HFF-Myc (cell line): Measurements from ENCODE around the gene ZNF22.
A peak's percentile ranks its signal among the peaks of the same experiment; 100 is the strongest.

Experiments used
- DNase-seq: peaks from one replicate; pipeline ENCODE4 v3.0.0-alpha.2; 2011; ENCODE audit warnings: low read depth; ENCODE audit errors: extremely low read depth
- H3K4me3 ChIP-seq: replicated peaks from 2 replicates; pipeline ENCODE4 v1.5.1; 2011; ENCODE audit warnings: low read depth, mild to moderate bottlenecking, control low read depth, low read length
- TF ChIP-seq, protein P1 (sequence below): IDR thresholded peaks from 2 replicates; pipeline ENCODE4 v1.5.1; 2012; ENCODE audit warnings: mild to moderate bottlenecking, low read depth, low read length, control low read depth; ENCODE audit errors: missing control alignments

ZNF22 gene

DNA sequence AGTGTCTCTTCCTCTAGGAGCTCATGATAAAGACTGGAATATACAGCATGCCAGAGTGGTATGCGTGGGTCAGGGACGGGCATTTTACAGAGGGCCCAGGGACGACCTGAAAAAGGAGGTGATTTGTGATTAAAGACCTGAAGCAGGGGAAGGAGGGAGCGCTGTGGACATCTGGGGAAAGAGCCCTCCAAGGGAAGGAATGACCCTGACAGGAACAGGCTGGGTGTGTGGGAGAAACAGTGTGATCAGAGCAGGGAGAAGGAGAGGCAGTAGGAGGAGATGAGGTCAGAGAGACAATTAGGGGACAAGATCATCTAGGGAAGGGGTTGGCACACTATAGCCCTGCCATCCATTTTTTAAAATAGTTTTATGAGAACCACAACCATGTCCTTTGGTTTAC, 44.5 kb upstream of the ZNF22 start:
- TF ChIP-seq, protein P1, sequence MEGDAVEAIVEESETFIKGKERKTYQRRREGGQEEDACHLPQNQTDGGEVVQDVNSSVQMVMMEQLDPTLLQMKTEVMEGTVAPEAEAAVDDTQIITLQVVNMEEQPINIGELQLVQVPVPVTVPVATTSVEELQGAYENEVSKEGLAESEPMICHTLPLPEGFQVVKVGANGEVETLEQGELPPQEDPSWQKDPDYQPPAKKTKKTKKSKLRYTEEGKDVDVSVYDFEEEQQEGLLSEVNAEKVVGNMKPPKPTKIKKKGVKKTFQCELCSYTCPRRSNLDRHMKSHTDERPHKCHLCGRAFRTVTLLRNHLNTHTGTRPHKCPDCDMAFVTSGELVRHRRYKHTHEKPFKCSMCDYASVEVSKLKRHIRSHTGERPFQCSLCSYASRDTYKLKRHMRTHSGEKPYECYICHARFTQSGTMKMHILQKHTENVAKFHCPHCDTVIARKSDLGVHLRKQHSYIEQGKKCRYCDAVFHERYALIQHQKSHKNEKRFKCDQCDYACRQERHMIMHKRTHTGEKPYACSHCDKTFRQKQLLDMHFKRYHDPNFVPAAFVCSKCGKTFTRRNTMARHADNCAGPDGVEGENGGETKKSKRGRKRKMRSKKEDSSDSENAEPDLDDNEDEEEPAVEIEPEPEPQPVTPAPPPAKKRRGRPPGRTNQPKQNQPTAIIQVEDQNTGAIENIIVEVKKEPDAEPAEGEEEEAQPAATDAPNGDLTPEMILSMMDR = no peak
- no peak for DNase-seq

DNA sequence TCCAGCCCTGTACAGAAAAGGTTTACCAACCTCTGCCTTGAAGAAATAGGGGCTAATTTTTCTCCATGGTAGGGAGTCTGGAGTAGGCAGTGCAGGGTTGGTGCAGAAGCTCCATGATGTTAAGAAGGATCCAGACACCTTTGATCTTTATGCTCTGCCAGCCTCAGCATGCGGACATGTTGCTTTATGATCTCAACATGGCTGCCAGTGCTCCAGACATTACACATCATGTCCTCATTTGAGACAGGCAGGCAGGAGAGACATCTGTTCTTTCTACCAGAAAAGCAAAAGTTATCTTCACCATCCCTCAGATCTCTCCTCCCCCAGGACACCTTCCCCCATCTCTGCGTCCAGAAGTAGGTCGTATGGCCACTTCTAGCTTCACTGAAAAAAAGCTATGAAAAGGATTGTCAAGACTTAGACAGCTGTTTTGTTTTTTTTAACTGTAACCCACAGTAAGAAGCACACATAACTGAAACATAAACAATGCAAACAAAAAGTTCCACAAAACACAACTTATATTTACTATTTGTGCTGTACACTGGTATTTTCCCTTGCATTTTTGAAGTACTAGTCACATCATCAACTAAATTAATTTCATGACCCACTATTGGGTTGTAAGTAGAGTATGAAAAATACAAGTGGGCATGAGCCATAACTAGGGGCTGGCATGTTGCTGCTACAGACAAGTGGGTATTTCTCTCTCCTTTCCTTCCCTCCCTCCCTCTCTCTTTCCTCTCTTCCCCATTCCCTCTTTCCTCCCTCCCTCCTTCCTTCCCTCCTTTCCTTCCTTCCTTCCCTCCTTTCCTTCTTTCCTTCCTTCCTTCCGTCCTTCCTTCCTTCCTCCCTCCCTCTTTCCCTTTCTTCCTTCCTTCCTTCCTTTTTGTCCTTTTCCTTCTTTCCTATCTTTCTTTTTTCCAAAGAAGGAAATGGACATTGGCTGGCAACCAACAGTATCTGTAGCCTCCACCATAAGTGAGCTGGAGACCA, 43.7 kb upstream of the ZNF22 start:
- TF ChIP-seq, protein P1 = no peak
- H3K4me3 ChIP-seq = no peak overlapping the region
- DNase-seq = no peak

More for the DNA sequence above, 44.5 kb upstream of the ZNF22 start:
- H3K4me3 ChIP-seq = no peak overlapping the region

DNA sequence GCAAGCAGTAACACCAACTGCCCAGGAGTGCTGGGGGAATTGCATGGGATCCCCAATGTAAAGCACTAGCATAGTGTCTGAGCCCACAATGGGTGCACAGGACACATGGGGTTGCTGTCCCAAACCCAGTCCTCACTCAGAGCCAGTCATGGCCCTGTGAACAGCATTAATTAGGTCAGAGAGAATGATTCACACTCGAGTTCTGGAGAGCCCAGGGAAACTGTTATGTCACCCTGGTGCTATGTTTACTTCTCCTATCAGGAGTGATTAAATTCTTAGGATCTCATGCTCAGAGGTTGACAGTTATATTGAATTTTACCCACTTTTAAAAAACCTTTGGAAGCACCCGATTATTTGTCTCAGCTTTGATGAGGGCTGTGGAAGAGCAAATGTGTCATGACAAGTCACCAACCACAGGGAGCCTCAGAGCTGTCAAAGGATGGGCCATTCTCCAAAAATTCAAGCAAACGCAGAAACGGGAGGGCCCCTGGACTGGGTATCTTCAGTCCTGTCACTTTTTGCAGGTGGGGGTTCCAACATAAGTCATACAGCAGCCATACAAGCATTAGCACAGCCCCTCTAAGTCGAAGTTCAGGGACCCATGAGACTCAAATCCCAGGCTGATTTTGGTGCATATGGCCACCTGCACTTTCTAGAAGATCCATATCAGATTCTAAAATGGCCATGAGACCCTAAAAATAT, 42.4 kb upstream of the ZNF22 start:
- DNase-seq = no peak
- H3K4me3 ChIP-seq = peak overlapping the region; percentile 77
- TF ChIP-seq, protein P1 = no peak

DNA sequence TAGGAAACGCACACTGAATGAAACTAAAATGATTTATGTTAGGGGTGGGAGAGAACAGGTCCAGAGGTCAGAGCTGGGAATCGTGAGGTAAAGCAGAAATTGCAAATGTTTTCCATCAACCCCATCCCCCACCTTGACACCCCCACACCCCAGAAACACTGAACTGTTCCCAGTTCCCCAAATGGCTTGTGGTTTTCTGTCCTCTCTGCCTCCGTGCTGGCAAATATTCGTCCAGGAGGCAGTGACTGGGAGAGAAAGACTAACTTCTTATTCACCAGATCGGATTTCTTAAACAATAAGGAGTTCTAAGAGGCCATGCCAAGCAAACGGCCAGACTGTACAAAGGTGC, 41.9 kb upstream of the ZNF22 start:
- TF ChIP-seq, protein P1 = no peak
- peak overlapping the region; percentile 77 for H3K4me3 ChIP-seq
- DNase-seq = no peak

DNA sequence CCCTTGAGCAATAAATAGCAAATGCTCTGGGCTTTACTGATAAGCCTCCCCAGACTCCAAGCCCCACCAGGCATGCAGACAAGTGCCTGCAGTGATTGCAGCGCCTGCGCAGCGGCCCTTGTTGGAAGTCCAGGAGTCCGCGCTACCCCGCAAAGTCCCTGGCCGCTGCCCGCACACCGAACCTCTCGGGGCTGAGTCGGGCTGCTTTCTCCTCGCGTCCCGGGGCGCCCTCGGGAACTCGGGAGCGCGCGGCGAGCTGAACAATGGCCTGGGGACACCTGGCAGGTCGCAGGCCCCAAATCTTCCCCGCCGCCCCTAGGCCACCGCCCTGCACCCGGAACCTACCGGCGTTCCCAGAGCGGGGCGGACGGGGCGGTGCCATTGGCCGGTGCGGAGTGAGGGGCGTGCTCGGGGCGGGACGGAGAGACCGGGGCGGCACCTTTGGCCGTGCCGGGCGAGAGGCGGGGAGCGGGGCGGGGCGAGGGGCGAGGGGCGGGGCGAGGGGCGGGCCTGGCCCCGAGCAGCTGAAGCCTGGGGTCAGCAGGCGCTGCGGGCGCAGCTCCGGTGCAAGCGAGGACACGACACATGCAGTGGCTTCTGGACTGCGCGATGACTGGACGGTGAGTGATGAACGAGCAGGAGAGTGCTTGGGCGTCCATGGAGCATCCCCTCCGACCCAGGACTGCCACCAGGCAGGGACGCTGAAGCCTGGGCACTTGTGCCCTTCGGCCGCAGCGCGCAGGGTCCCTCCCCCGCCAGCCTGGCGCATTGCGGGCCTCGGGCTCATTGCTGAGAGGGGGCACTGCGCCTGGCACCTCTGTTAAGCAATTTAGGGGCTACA, 41.3 kb upstream of the ZNF22 start, which contains the start of gene RASSF4:
Gene RASSF4 (plus strand): TSS at position 556 of the 841 bp plus-strand sequence. CDS start 10,401 bp downstream, outside the sequence.
- TF ChIP-seq, protein P1 = no peak
- H3K4me3 ChIP-seq = peak within 1 kb of the TSS; percentile 77
- DNase-seq = no peak

DNA sequence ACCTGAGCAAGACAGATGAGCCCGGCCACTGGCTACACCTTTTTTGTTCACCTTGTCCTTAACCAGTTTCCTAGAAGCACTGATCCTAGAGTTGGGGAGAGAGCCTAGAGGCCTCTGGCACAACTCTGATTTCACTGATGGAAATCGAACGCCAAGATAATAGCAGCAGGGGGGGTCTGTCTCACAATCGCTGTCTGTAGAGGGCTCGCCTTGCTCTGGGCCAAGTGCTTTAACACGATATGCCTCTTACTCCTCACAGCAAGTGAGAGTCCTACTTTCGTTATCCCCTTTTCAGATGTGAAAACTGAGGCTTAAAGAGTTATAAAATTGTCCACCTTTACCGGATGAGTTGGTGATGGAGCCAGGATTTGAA, 40.6 kb upstream of the ZNF22 start:
- TF ChIP-seq, protein P1 = no peak
- peak overlapping the region; percentile 77 for H3K4me3 ChIP-seq
- no peak for DNase-seq
